Measurements from ENCODE around the gene ADIPOR1.

ADIPOR1 gene

GRCh38 chr1:202935844-202936243 lies 22.3 kb downstream of the ADIPOR1 start:
- no peak overlapping the region for H3K4me3 ChIP-seq (ENCODE audit: low read length)
- DNase-seq (ENCODE audit: low read depth): no peak
- no peak for TF ChIP-seq CTCF (conservative IDR thresholded peaks at IDR 0.05; ENCODE audit: low read length)

- no peak overlapping the region for H3K4me3 ChIP-seq (ENCODE audit: low read length)
- DNase-seq (ENCODE audit: low read depth): no peak
- no peak for TF ChIP-seq CTCF (conservative IDR thresholded peaks at IDR 0.05; ENCODE audit: low read length)
Measured at GRCh38 chr1:202934755-202935154, 23.4 kb downstream of the ADIPOR1 start.

- TF ChIP-seq CTCF (conservative IDR thresholded peaks at IDR 0.05; ENCODE audit: low read length): no peak
- H3K4me3 ChIP-seq (ENCODE audit: low read length): no peak overlapping the region
Measured at GRCh38 chr1:202932476-202932875, 25.6 kb downstream of the ADIPOR1 start.

GRCh38 chr1:202926581-202927491 lies 31.3 kb downstream of the ADIPOR1 start, which contains the start of gene KLHL12:
Gene KLHL12 (minus strand): TSS chr1:202927234. CDS start chr1:202925162, 2,072 bp downstream.
- TF ChIP-seq CTCF (conservative IDR thresholded peaks at IDR 0.05; ENCODE audit: low read length): peak; percentile 57
- peak within 1 kb of the TSS; percentile 98 for H3K4me3 ChIP-seq (ENCODE audit: low read length)
- peak; percentile 95 for DNase-seq (ENCODE audit: low read depth)

More at GRCh38 chr1:202932476-202932875, 25.6 kb downstream of the ADIPOR1 start:
- no peak for DNase-seq (ENCODE audit: low read depth)

GRCh38 chr1:202923533-202923932 lies 34.6 kb downstream of the ADIPOR1 start:
- TF ChIP-seq CTCF (conservative IDR thresholded peaks at IDR 0.05; ENCODE audit: low read length): no peak
- no peak overlapping the region for H3K4me3 ChIP-seq (ENCODE audit: low read length)
- DNase-seq (ENCODE audit: low read depth): no peak

- no peak overlapping the region for H3K4me3 ChIP-seq (ENCODE audit: low read length)
Measured at GRCh38 chr1:202919615-202920014, 38.5 kb downstream of the ADIPOR1 start.

More at GRCh38 chr1:202919615-202920014, 38.5 kb downstream of the ADIPOR1 start:
- no peak for DNase-seq (ENCODE audit: low read depth)
- TF ChIP-seq CTCF (conservative IDR thresholded peaks at IDR 0.05; ENCODE audit: low read length): no peak

Measured in AG10803 (cell line).